GM12872 (cell line): ENCODE data around the gene NDUFB7.

Experiments
- CTCF ChIP-seq: IDR thresholded peaks from 3 replicates; pipeline ENCODE4 v1.5.1; 2011; ENCODE audit warnings: low read depth, mild to moderate bottlenecking, low read length, moderate library complexity; ENCODE audit not compliant: insufficient read depth

Gene NDUFB7

GRCh38 chr19:14542711-14543328 is 29.0 kb downstream of the NDUFB7 start:
- TF ChIP-seq CTCF: no peak

DNA sequence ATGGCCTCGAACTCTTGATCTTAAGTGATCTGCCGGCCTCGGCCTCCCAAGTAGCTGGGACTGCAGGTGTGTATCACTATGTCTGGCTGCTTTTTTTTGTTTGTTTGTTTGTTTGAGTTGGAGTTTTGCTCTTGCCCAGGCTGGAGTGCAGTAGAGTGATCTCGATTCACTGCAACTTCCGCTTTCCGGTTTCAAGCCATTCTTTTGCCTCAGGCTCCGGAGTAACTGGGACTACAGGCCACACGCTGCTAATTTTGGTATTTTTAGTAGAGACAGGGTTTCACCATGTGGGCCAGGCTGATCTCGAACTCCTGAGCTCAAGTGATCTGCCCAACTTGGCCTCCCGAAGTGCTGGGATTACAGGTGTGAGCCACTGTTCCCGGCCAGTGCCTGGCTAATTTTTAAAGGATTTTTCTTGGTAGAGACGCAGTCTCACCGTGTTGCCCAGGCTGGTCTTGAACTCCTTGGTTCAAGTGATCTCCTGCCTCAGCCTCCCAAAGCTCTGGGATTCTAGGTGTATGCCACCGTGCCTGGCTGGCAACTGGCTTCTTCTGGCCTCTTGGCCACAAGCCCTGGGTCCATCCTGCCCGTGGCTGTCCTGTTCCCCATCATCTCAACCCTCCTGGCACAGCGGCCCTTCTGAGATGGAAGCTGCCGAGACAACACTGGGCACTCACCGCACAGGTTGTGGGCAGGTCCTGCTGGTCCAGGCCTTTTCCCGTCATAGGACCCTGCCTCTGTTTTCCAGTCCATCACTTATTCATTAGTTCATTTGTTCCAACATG is 30.9 kb downstream of the NDUFB7 start:
- TF ChIP-seq CTCF: no peak

GRCh38 chr19:14536926-14537692 is 34.8 kb downstream of the NDUFB7 start:
- no peak for TF ChIP-seq CTCF

- TF ChIP-seq CTCF: no peak
These were observed 38.4 kb downstream of the NDUFB7 start for GRCh38 chr19:14533450-14533849.

DNA sequence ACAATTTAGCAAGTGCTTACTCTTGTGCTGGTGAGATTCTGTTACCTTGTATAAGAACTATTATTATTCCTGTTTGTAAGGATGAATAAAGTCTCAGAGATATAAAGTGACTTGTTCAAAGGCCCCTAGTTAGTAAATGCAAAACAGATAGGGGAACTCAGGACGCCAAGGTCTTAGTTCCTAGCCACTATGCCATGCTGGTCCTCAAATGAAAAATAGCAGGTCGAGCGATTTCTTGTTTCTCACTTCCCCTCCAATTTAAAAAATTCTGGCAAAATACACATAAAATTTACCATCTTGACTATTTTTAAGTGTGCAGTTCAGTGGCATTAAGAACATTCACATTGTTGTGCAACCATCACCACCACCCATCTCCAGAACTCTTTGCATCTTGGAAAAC is 41.4 kb downstream of the NDUFB7 start:
- no peak for TF ChIP-seq CTCF

DNA sequence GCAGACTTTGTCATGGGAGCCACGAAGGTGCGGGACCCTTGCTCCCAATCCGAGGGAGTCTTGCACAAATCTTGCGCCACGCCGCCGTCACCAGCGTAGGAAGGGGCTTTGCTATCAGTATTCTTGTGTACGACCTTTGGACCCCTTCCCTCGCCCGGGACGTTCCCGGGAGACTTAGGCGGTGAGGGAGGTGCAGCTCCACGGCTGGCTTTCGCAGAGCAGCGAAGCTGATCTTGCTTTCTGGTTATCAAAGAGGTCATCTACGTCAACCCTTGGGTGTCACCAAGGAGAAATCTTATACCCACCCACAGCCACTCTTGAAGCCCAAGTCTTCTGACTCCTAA is 41.9 kb downstream of the NDUFB7 start:
- no peak for TF ChIP-seq CTCF

GRCh38 chr19:14529254-14530004 is 42.4 kb downstream of the NDUFB7 start, which contains the start of gene TECR:
TSS of gene TECR (plus strand) at chr19:14529594. CDS start at chr19:14529697, 103 bp downstream.
- TF ChIP-seq CTCF: no peak
